Measurements from ENCODE around the gene SLC22A23. TPM values are rescaled to one million over a fixed set of nuclear protein-coding genes. Genes with fewer than 3 reads are reported as not detected.
"Not testable (repeated sequence)": the region's sequence is repeated elsewhere in the genome, so short reads cannot be mapped to it uniquely, and the experiment has no call there.

SLC22A23 gene
- total RNA-seq, 1 donor from 2014 or later: 0.52 TPM

DNA sequence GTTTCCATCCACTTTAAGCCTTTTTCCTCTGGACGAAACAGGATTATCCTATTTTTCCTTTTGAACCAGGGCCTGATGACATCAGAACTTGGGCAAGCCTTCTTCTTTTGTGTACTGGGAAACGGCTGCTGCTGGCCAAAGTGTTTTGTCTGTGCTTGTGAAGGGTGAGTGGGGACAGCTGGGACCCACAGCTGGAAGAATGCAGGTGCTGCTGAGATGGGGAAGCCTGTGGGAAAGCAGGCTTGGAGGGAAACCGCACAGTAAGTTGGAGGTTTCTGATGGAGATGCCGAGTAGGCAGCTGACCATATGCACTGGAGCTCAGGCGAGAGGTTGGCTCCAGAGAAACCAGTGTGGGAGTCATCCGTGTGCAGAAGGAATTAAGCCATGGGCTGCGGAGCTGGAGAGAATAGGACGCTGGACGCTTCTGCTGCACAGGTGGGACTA is 206.6 kb downstream of the SLC22A23 start:
- H3K4me3 ChIP-seq (ENCODE audit: low read depth, low read length): no peak overlapping the region
- DNase-seq (ENCODE audit: low read depth): no peak
- TF ChIP-seq, protein P1, sequence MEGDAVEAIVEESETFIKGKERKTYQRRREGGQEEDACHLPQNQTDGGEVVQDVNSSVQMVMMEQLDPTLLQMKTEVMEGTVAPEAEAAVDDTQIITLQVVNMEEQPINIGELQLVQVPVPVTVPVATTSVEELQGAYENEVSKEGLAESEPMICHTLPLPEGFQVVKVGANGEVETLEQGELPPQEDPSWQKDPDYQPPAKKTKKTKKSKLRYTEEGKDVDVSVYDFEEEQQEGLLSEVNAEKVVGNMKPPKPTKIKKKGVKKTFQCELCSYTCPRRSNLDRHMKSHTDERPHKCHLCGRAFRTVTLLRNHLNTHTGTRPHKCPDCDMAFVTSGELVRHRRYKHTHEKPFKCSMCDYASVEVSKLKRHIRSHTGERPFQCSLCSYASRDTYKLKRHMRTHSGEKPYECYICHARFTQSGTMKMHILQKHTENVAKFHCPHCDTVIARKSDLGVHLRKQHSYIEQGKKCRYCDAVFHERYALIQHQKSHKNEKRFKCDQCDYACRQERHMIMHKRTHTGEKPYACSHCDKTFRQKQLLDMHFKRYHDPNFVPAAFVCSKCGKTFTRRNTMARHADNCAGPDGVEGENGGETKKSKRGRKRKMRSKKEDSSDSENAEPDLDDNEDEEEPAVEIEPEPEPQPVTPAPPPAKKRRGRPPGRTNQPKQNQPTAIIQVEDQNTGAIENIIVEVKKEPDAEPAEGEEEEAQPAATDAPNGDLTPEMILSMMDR (conservative IDR thresholded peaks at IDR 0.05; ENCODE audit: low read depth, low read length): no peak

DNA sequence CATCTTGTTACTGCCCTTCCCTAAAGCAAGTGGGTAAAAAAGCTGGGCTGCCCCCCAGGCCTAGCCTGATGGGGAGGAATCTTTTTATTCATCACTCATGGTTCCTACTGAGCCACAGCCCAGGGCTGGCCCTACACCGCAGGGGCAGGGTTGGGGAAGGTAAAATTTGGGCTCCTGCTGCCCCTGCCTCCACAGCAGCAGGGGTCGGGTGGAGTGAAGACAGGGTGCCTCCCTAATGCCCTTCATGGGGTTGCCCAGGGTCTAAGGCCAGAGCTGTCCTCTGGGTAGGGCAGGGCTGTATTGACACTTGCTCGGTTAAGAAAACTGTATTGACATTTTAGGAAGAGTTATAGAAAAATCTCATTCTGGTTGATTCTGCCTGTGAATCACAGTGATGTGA is 207.0 kb downstream of the SLC22A23 start:
- TF ChIP-seq, protein P1 (conservative IDR thresholded peaks at IDR 0.05; ENCODE audit: low read depth, low read length): no peak
- DNase-seq (ENCODE audit: low read depth): no peak
- H3K4me3 ChIP-seq (ENCODE audit: low read depth, low read length): no peak overlapping the region

DNA sequence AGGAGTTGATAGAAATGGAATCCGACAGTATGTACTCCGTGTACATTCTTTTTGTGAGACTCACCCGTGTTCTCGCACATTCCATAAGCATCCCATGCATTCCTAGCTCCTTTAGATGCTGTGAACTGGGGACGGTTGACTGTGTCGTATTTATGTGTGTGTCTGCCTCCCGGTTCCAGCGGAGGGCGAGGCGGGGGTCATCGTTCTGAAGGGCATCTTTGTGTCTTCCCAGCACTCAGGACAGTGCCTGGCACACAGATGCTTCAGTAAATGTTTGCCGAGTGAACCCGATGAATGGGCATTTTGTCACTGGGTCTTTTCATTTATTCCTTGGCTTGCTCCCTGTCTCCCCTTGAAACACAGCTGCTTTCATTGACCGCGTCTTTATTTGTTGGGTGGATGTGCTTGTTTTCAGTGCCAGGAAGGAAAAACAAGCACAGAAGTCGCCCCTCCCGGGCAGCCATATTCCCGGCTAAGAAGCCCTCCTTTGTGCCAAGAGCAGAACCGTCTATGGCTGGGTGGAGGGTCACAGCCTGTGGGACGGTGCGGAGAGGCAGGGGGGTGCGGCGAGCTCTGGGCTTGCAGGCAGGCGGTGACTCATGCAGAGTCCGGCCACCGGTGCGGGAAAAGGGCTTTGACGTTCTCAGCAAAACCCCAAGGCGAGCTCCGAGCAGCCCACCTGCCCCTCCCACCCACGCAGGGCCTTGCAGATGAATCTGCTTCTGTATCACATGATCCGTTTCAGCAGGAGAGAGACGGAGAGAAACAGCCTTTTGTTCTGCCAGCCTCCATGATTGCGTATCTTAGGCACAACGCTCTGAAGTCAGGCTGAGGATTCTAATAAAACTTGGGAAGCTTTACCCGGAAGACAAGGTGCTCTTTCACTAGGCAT is 209.3 kb downstream of the SLC22A23 start:
- DNase-seq (ENCODE audit: low read depth): no peak
- TF ChIP-seq, protein P1 (conservative IDR thresholded peaks at IDR 0.05; ENCODE audit: low read depth, low read length): no peak
- peak overlapping the region; percentile 30 for H3K4me3 ChIP-seq (ENCODE audit: low read depth, low read length)

DNA sequence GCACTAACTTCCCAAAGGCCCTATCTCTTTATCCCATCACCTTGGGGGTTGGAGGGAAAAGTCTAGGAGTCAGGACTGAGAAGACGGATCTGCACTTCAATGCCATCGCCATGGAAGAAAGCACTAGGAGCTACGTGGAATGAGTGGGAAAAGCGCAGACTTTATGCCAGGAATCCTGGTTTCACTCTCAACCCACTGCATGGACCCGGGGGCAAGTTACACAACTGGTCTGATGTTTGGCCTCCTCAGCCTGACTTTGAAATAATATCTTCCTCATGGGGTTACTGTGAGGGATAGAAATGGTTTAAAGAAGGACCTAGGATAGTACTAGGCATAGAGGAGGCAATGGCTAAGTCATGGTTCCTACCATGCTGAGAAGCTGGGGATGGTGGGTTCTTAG is 211.6 kb downstream of the SLC22A23 start:
- no peak overlapping the region for H3K4me3 ChIP-seq (ENCODE audit: low read depth, low read length)
- TF ChIP-seq, protein P1 (conservative IDR thresholded peaks at IDR 0.05; ENCODE audit: low read depth, low read length): no peak
- no peak for DNase-seq (ENCODE audit: low read depth)

DNA sequence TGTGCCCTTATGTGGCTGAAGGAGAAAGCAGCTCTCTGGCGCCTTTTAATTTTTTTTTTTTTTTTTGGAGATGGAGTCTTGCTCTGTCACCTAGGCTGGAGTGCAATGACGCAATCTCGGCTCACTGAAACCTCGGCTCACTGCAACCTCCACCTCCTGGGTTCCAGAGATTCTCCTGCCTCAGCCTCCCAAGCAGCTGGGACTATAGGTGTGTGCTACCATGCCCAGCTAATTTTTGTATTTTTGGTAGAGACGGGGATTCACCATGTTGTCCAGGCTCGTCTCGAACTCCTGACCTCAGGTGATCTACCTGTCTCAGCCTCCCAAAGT is 212.1 kb downstream of the SLC22A23 start:
- H3K4me3 ChIP-seq (ENCODE audit: low read depth, low read length); DNase-seq (ENCODE audit: low read depth): not testable (repeated sequence)

DNA sequence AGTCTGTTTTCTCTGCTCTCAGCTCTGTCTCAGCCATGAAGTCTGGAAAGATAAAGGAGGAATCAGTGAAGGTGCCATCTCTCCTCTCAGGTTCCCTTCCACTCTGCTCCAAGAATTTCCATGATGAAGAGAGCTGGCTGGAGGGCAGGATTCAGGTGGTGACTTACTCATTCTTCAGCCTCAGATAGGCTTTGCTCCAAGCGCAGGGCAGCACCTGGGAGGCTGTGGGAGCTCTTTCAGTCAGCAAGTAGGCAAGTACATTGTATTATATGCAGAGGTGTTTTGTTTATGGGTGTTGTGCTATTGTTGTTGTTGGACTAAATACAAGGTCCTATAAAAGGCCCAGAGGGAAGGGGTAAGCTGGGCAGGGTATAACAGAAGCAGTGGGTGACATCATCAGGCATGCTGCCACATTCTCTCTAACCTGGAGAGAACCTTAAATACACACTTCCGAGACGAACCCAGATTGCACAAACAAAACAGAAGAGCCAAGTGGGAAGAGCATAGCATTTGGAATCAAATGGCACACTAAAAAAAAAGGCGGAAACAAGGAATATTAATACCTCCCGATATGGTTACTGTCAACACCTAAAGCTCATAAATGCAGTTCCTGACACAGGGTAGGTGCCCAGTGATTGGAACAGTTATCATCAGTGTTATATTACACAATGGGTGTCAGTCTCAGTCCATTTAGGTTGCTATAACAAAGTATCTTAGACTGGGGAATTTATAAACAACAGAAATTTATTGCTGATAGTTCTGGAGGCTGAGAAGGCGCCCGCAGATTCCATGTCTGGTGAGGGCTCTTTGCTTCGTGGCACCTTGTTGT is 212.6 kb downstream of the SLC22A23 start:
- TF ChIP-seq, protein P1 (conservative IDR thresholded peaks at IDR 0.05; ENCODE audit: low read depth, low read length): no peak
- no peak for DNase-seq (ENCODE audit: low read depth)
- no peak overlapping the region for H3K4me3 ChIP-seq (ENCODE audit: low read depth, low read length)

DNA sequence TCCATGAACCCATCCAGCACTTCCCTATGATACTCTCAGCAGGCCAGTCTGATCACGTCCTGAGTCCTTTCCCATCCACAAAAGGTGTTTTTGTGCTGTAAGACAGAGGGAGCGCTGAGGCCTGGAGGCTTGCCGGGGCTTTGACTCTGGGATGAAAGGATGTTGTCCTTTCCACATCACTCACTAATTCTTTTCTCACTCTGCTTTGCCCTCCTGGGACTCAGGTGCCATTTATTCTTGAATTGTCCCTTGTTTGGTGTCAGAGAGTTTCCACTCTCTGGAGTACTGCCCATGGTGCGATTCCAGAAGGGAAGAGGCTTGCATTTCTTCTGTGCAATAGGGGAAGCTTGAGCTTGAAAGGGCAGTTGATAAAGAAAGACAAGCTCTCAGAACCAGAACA is 214.1 kb downstream of the SLC22A23 start:
- DNase-seq (ENCODE audit: low read depth): no peak
- TF ChIP-seq, protein P1 (conservative IDR thresholded peaks at IDR 0.05; ENCODE audit: low read depth, low read length): no peak
- no peak overlapping the region for H3K4me3 ChIP-seq (ENCODE audit: low read depth, low read length)

DNA sequence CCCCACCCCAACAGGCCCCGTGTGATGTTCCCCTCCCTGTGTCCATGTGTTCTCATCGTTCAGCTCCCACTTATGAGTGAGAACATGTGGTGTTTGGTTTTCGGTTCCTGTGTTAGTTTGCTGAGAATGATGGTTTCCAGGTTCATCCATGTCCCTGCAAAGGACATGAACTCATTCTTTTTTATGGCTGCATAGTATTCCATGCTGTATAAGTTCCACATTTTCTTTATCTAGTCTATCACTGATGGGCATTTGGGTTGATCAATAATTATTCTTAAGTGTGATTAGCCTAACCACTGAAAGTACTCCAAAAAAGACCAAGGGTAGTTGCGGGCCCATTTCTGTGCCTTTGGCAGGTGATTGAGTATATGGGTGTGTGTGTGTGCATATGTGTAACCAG is 215.1 kb downstream of the SLC22A23 start:
- not testable (repeated sequence) for H3K4me3 ChIP-seq (ENCODE audit: low read depth, low read length); DNase-seq (ENCODE audit: low read depth)
